HCT116 (cell line): ENCODE measurements around the gene ZEB2.

Experiments
- RAD21 ChIP-seq: IDR thresholded peaks from 2 replicates; pipeline ENCODE4 v1.6.1; 2012; ENCODE audit warnings: low read depth, mild to moderate bottlenecking
- TF ChIP-seq, protein P1 (sequence below): IDR thresholded peaks from 2 replicates; pipeline ENCODE4 v1.6.1; 2012

DNA sequence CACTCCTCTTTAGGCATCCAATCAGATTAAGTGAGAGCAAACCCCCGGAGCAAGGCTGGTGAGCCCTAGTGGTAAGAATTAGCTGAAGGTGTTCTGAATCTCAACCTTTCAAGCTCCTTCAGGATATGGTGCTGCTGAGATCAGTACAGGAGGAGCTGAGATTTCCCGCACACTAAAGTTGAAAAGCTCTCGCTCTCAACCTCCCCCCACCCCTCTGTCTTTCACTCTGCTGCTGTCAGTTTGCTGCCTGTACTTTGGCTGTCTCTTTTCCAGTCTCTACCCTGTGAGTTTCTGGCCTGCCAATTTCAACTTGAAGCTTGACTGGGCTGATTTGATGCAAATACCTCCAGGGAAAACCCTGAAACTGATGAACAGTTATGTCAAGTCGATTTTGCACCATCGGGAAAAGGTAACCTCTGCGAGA lies 15.7 kb downstream of the ZEB2 start:
- no peak for TF ChIP-seq RAD21
- TF ChIP-seq, protein P1, sequence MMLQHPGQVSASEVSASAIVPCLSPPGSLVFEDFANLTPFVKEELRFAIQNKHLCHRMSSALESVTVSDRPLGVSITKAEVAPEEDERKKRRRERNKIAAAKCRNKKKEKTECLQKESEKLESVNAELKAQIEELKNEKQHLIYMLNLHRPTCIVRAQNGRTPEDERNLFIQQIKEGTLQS: no peak
